Ovary (tissue), 3 donors: ENCODE results near the gene EFNA5.

Source experiments
- POLR2A ChIP-seq: fragments of 450-650 bp; IDR thresholded peaks from one replicate; pipeline ENCODE4 v1.6.1; 2017; ENCODE audit warnings: antibody characterized with exemption, mild to moderate bottlenecking, moderate library complexity
- TF ChIP-seq, protein P1 (sequence below), 3 donors: fragments of 450-650 bp in 2 of 3; fragments of 200-600 bp in 1 of 3; IDR thresholded peaks; one replicate each; pipeline versions ENCODE4 v1.5.1 to v1.8.0; 2016 to 2022; ENCODE audit warnings: antibody characterized with exemption in 3 of 3, mild to moderate bottlenecking in 1 of 3
- donor health status: DM: no; HTN: no; CAD: no.

DNA sequence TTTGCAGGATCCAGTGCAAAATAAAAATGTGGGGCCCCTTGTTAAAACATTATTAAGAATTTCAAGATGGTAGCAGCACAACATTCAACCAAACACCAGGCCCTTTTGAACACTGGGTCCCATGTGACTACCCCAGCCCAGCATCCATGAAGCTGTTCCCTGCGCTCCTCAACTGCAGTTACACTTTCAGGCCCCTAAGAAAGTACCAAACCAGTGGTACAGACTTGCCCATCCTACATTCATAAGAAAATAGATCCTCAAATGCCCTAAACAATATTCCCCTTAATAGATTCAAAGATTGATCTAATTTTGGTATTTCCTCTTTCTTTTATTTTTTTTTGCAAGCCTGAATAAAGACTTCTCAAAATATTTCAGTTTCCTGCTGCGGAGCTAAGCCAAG is 201.7 kb downstream of the EFNA5 start:
- TF ChIP-seq, protein P1, sequence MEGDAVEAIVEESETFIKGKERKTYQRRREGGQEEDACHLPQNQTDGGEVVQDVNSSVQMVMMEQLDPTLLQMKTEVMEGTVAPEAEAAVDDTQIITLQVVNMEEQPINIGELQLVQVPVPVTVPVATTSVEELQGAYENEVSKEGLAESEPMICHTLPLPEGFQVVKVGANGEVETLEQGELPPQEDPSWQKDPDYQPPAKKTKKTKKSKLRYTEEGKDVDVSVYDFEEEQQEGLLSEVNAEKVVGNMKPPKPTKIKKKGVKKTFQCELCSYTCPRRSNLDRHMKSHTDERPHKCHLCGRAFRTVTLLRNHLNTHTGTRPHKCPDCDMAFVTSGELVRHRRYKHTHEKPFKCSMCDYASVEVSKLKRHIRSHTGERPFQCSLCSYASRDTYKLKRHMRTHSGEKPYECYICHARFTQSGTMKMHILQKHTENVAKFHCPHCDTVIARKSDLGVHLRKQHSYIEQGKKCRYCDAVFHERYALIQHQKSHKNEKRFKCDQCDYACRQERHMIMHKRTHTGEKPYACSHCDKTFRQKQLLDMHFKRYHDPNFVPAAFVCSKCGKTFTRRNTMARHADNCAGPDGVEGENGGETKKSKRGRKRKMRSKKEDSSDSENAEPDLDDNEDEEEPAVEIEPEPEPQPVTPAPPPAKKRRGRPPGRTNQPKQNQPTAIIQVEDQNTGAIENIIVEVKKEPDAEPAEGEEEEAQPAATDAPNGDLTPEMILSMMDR (IDR thresholded peaks at IDR 0.05) = no peak
- no peak for TF ChIP-seq POLR2A
